T1000 (cell line): ENCODE data around the gene RASSF4.

Source experiments
- DNase-seq: peaks from one replicate; lab custom pipeline; 2025; ENCODE audit warnings: mixed read lengths; lab: John Stamatoyannopoulos, UW

The RASSF4 gene

DNA sequence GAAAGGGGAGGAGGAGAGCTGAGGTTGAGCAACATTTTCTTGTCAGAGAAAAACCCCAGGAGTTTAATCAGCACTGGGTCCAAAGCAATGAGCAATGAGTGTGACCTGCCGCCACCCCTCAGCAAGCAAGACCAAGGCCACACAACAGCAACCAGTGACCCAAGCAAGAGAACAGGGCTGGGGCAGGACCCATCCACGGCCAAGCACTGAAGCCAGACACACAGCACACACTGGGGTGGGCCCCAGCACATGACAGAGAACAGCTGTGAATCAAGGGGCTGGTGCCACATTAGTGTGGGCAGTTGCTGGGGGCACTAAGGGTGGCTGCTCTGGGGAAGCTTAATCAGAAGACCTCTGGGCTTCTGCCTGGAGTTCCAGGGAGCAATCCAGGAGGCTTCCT is 32.2 kb upstream of the RASSF4 start:
- no peak for DNase-seq

- no peak for DNase-seq
These were observed 31.1 kb upstream of the RASSF4 start for GRCh38 chr10:44928462-44928861.

GRCh38 chr10:44929356-44930255 is 30.0 kb upstream of the RASSF4 start:
- DNase-seq = no peak

- DNase-seq = no peak
These were observed 28.5 kb upstream of the RASSF4 start for GRCh38 chr10:44930904-44931620.

DNA sequence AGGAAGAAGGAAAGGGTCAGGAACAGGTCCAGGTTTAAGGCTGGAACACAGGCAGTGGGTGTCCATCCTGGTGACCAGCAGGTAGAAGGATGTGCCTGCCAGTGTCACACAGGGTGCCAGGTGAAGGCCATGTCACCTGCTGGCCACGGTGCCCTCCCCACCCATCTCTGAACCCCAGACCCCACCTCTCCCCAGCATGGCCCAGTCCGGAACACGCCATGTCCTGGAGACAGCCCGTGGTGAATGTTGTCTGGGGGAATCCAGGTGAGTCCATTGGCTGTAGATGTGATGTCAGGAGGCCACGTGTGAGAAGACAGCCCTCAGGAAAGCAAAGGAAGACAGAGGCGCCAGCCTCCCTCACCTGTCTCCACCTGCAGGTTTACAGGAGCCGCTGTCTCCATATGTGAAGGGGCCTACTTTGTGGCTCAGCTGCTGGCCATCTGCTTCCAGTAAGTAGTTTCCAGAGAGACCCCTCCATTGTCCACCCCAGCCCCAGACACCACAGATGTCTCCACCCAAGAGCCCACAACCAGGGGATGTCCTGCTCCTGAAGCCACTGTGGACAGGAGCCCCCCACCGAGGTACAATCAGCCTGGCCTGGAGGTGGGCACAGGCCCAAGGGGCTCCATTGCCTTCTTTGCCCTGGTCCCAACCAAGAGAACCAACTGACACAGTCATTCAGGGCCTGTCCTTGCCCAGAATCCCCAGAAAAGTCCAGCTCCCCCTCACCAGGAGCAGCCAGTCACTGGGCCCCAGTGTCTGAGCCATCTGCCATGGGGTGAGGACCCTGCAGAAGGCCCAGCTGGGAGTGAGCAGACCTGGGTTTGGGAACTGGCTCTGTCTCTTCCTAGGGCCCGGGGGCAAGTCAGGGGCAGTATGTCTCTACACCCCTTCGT is 27.7 kb upstream of the RASSF4 start:
- no peak for DNase-seq

GRCh38 chr10:44932517-44933450 is 26.8 kb upstream of the RASSF4 start:
- peak; percentile 25 for DNase-seq

- DNase-seq = no peak
These were observed 25.9 kb upstream of the RASSF4 start for GRCh38 chr10:44933451-44934321.

- DNase-seq = no peak
These were observed 25.0 kb upstream of the RASSF4 start for GRCh38 chr10:44934416-44935200.

DNA sequence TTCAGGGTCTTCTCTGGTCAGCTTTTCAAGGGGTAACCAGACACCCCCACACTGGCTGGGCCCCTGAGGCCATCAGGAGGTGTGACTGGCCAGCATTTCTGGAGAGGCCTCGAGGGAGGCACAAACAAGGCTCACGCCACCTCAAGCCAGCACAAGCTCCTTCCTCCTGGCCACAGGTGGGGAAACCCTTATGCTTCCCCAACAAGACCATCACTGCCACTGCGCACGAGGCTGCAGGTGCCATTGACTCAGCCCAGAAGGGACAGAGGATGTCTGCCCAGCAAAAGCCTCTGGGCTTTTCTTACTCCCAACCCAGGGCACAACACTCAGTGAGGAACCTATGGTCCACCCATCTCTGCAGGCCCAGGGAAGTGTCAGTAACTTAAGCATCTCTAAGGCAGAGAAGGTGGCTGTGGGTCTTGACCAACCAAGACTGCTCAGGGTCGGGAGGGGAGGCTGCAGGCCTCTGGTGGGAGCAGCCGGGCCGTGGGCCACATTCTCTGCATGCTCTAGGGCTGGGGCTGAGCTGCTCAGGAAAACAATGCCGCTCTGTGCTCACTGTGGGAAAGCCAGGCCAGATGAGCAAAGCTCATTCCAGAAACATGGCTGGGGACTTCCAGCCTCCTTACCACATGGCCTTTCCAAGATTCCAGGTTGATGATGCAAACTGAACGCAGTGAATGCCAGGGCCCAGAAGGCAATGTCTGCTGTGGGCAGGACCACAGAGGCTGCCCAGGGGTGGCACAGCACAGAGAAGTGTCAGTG is 24.2 kb upstream of the RASSF4 start:
- peak; percentile 22 for DNase-seq

DNA sequence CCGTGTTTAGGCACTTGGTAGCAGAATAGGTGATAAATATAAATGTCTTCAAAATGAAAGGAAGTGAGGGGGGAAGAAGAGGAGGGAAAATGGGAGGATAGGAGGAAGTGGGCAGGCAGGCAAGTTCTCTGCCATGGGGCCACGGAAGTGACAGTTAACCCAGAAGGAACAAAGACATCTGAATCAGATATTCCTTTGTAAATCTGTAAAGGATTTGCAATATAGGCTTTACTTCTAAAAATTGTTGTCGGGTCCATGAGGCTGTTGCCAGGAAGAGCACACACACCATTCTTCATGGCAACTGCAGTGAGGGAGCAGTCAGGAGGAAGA is 23.7 kb upstream of the RASSF4 start:
- no peak for DNase-seq

- no peak for DNase-seq
These were observed 23.2 kb upstream of the RASSF4 start for GRCh38 chr10:44936314-44936975.

DNA sequence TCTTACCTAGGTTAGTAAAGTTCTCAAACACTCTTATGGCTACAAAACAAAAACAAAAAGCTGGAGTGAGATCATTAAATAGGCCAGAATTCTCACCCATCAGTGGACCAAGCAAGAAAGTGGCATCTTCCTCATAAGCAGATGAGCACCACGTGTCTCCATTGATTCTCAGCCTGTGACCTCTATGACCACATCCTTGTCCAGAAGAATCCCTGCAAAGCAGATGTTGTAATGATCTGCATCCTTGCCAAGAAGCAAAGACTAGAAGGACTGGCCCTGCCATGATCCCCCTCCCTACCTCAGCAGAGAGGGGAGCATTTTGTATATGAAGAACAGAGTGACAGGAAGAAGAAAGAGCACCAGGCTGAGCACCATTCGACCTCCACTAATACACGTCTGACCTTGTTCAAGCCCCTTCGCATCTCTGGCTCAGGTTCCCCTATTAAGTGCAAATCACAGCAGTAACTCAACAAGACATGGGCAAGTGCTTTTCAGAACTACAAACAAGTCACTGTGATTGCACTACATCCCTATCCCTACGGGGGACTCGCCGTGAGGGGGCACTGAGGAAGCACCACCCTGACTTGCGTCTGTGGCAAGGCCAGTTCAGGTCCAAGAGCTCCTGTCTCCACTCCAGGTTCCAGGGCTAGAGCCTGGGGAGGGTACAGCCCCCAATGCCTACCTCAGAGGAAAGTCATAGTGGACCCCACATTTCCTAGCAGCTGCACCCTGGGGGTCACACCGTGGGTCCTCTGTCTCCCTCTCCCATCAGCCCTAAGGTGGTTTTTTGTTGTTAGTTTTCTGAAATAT is 22.2 kb upstream of the RASSF4 start:
- DNase-seq = no peak

GRCh38 chr10:44938956-44939355 is 20.6 kb upstream of the RASSF4 start:
- DNase-seq = no peak

DNA sequence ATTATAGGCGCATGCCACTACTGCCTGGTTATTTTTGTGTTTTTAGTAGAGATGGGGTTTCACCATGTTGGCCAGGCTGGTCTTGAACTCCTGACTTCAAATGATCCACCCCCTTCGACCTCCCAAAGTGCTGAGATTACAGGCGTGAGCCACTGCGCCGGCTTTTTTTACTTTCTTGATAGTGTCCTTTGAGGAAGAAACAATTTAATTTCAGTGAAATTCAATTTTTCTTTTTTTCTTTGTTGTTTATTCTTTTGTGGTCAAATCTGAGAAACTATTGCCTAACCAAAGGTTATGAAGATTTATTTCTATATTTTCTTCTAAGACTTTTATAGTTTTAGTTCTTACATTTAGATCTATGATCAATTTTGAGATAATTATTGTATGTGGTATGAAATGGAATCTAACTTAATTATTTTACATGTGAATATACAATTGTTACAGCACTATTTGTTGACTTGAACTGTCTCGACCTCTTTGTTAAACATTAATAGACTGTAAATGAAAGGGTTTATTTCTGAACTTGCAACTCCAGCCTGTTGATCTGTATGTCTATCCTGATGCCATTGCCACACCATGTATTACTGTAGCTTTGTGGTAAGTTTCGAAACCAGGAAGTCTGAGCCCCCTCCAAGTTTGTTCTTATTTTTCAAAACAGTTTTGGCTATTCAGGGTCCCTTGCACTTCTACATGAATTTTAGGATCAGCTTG is 19.8 kb upstream of the RASSF4 start:
- no peak for DNase-seq

DNA sequence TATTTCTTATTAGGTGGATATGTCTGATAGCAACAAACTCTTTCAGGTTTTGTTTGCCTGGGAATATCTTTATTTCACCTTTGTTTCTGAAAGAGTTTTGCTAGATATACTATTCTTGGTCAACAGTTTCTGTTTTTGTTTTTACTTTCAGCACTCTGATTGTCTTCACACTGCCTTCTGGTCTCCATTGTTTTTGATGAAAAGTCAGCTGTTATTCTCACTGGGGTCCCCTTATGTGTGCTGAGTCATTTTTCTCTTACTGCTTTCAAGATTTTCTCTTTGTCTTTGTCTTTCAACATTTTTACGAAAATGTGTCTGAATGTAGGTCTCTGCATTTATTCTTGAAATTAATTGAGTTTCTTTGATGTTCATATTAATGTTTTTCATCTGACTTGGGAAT is 15.2 kb upstream of the RASSF4 start:
- DNase-seq = no peak

GRCh38 chr10:44946205-44946604 is 13.4 kb upstream of the RASSF4 start:
- no peak for DNase-seq
